Vagina (tissue), 2 donors: ENCODE results near the gene ETV5. TPM values are rescaled to one million over a fixed set of nuclear protein-coding genes. Genes with fewer than 3 reads are reported as not detected.

ENCODE experiments used
- DNase-seq, 2 donors: peaks; one replicate each; pipeline ENCODE4 v3.0.0-alpha.2; 2017; ENCODE audit errors: extremely low spot score in 2 of 2
- H3K27ac ChIP-seq: fragments of 200-600 bp; sonication (generic); one replicate; pipeline ENCODE4 v1.5.1; 2019
- H3K27me3 ChIP-seq: fragments of 200-600 bp; sonication (generic); one replicate; pipeline ENCODE4 v1.5.1; 2019
- H3K36me3 ChIP-seq, 2 donors: fragments of 200-600 bp; sonication (generic); one replicate each; pipeline ENCODE4 v1.5.1; 2017 to 2019
- H3K4me1 ChIP-seq: fragments of 200-600 bp; sonication (generic); one replicate; pipeline ENCODE4 v1.5.1; 2019
- H3K4me3 ChIP-seq, 2 donors: fragments of 200-600 bp; sonication (generic); 1 replicate in 1 of 2; 2 replicates in 1 of 2; pipeline ENCODE4 v1.5.1; 2016 to 2019
- H3K9me3 ChIP-seq: fragments of 200-600 bp; sonication (generic); one replicate; pipeline ENCODE4 v1.5.1; 2019
- POLR2A ChIP-seq, 2 donors: fragments of 450-650 bp; IDR thresholded peaks; one replicate each; pipeline ENCODE4 v1.6.1; 2017; ENCODE audit warnings: antibody characterized with exemption in 2 of 2, mild to moderate bottlenecking in 2 of 2, moderate library complexity in 2 of 2
- POLR2AphosphoS5 ChIP-seq, 2 donors: sonication (generic); formaldehyde crosslinking; IDR thresholded peaks; one replicate each; pipeline ENCODE4 v1.9.0; 2017; ENCODE audit warnings: antibody characterized with exemption in 2 of 2, mild to moderate bottlenecking in 2 of 2, low read depth in 1 of 2; ENCODE audit not compliant: insufficient read depth in 1 of 2
- intact Hi-C: fragments of 100-400 bp; cut with DNase I; formaldehyde crosslinking; loops from one replicate; pipeline ENCODE4 v1.15.1; 2023
- total RNA-seq: library from RNA; depleted of rRNA; stranded (reverse); fragments of >200 nt; gene quantifications from one replicate; pipeline ENCODE4 v1.2.3, GENCODE V29; 2016
- TF ChIP-seq, protein P1 (sequence below), 3 experiments: fragments of 450-650 bp in 2 of 3; fragments of 200-600 bp in 1 of 3; sonication (generic) in 1 of 3; IDR thresholded peaks; one replicate each; pipeline ENCODE4 v1.5.1; 2017 to 2019; ENCODE audit warnings: antibody characterized with exemption in 3 of 3, mild to moderate bottlenecking in 2 of 3, moderate library complexity in 2 of 3

Gene ETV5
- total RNA-seq, 1 donor from 2014 or later: 18.4 TPM

DNA sequence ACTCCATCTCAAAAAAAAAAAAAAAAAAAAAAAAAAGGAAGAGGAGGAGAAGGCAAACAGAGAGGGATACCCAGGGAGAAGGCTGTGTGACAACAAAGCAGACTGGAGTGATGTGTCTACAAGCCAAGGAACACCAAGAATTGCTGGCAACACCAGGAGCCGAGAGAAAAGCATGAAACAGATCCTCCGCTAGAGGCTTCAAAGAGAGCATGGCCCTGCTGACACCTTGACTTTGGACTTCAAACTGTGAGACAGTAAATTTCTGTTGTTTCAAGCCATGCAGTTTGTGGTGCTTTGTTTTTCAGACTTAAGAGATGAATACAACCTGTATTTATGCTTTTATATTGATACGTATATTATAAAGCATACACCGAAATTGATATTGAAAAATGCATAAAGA, 96.8 kb downstream of the ETV5 start:
- Histone ChIP-seq H3K9me3 (no peaks in the 10 kb centered on the region), H3K27me3 (no peaks in the 10 kb centered on the region), H3K27ac (no peak overlapping the region), H3K36me3 (no peaks in the 10 kb centered on the region), H3K4me1 (no peaks in the 10 kb centered on the region), H3K4me3 (no peak overlapping the region)
- intact Hi-C loops: no loop called here
- TF ChIP-seq POLR2A (IDR thresholded peaks at IDR 0.05): no peak
- TF ChIP-seq, protein P1, sequence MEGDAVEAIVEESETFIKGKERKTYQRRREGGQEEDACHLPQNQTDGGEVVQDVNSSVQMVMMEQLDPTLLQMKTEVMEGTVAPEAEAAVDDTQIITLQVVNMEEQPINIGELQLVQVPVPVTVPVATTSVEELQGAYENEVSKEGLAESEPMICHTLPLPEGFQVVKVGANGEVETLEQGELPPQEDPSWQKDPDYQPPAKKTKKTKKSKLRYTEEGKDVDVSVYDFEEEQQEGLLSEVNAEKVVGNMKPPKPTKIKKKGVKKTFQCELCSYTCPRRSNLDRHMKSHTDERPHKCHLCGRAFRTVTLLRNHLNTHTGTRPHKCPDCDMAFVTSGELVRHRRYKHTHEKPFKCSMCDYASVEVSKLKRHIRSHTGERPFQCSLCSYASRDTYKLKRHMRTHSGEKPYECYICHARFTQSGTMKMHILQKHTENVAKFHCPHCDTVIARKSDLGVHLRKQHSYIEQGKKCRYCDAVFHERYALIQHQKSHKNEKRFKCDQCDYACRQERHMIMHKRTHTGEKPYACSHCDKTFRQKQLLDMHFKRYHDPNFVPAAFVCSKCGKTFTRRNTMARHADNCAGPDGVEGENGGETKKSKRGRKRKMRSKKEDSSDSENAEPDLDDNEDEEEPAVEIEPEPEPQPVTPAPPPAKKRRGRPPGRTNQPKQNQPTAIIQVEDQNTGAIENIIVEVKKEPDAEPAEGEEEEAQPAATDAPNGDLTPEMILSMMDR (IDR thresholded peaks at IDR 0.05): no peak
- TF ChIP-seq POLR2AphosphoS5 (IDR thresholded peaks at IDR 0.05; ENCODE audit: insufficient read depth in 1 of 2, low read depth in 1 of 2): no peak
- DNase-seq: no peak

DNA sequence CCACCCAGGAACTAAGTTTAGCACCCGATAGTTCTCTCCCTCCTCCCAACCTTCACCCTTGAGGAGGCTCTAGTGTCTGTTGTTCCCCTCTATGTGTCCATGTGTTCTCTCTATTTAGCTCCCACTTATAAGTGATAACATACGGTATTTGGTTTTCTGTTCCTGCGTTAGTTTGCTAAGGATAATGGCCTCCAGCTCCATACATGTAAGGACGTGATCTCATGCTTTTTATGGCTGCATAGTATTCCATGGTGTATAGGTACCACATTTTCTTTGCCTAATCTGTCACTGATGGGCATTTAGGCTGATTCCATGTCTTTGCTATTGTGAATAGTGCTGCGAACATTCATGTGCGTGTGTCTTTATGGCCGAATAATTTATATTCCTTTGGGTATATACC, 104.2 kb downstream of the ETV5 start:
- Histone ChIP-seq H3K36me3 (no peaks in the 10 kb centered on the region), H3K4me1 (no peaks in the 10 kb centered on the region), H3K9me3 (no peaks in the 10 kb centered on the region), H3K27me3 (no peaks in the 10 kb centered on the region), H3K27ac (no peak overlapping the region), H3K4me3 (no peak overlapping the region)
- DNase-seq: no peak
- TF ChIP-seq POLR2AphosphoS5 (IDR thresholded peaks at IDR 0.05; ENCODE audit: insufficient read depth in 1 of 2, low read depth in 1 of 2) (no peak), POLR2A (IDR thresholded peaks at IDR 0.05) (no peak)
- TF ChIP-seq, protein P1 (IDR thresholded peaks at IDR 0.05): no peak
- intact Hi-C loops: no loop called here

GRCh38 chr3:186004209-186004608, 104.7 kb downstream of the ETV5 start:
- H3K4me3 ChIP-seq: no peak overlapping the region
- intact Hi-C loops: no loop called here
- no peak for TF ChIP-seq POLR2A (IDR thresholded peaks at IDR 0.05)
- no peak for TF ChIP-seq POLR2AphosphoS5 (IDR thresholded peaks at IDR 0.05; ENCODE audit: insufficient read depth in 1 of 2, low read depth in 1 of 2)
- TF ChIP-seq, protein P1 (IDR thresholded peaks at IDR 0.05): no peak

DNA sequence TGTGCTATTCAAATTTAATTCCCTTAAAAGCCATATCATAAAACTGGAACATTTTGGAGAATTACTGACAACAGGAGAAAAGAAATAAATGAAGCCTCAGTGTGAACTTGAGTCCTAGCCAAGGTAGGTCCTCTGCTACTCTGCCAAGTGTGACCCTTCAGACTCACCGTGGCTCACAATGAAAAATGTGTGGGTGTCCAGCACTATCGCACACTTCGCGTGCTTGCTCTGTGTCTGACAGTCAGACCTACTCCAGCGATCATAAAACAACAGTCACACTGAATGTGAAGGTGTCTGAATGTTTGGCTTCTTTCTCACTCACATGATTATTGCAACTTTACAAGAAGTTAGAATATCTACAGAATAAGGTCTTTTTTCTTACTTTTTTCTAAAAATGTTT, 105.3 kb downstream of the ETV5 start:
- H3K9me3 ChIP-seq: no peaks in the 10 kb centered on the region
- H3K27me3 ChIP-seq: no peaks in the 10 kb centered on the region
- no peak overlapping the region for H3K27ac ChIP-seq
- DNase-seq: no peak
- no peaks in the 10 kb centered on the region for H3K4me1 ChIP-seq
- no peaks in the 10 kb centered on the region for H3K36me3 ChIP-seq
- TF ChIP-seq, protein P1 (IDR thresholded peaks at IDR 0.05): no peak
- TF ChIP-seq POLR2A (IDR thresholded peaks at IDR 0.05) (no peak), POLR2AphosphoS5 (IDR thresholded peaks at IDR 0.05; ENCODE audit: insufficient read depth in 1 of 2, low read depth in 1 of 2) (no peak)
- intact Hi-C loops: no loop called here
- no peak overlapping the region for H3K4me3 ChIP-seq

More at GRCh38 chr3:186004209-186004608, 104.7 kb downstream of the ETV5 start:
- DNase-seq: no peak
- Histone ChIP-seq H3K9me3 (no peaks in the 10 kb centered on the region), H3K4me1 (no peaks in the 10 kb centered on the region), H3K27ac (no peak overlapping the region), H3K27me3 (no peaks in the 10 kb centered on the region), H3K36me3 (no peaks in the 10 kb centered on the region)

DNA sequence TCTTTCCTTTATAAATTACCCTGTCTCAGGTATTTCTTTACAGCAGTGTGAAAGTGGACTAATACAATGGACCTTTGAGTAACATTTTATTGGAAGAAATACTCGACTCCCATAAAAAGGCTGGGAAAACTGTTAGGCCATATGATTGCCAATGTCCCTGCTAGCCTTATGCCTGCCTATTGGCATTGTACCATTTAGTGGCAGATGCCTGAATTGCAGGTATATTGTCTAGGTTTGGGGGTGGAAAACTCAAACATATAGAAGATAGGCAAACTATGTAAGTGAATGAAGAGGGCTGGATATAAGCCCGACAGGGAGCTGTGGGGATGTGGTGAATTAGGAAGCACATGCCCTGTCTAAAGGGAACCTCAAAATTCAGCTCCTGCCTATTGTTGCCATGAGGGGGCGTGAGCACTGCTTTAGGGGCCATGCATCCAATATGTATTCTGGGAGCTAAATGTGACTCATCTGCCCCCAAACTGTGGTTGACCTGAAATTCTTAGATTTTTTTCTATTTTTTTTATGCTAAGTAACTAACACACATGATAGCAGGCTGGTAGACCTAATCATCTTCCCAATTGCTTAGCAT, 105.9 kb downstream of the ETV5 start:
- H3K36me3 ChIP-seq: no peaks in the 10 kb centered on the region
- H3K4me3 ChIP-seq: no peak overlapping the region
- no peaks in the 10 kb centered on the region for H3K9me3 ChIP-seq
- no peak overlapping the region for H3K27ac ChIP-seq
- H3K4me1 ChIP-seq: no peaks in the 10 kb centered on the region
- TF ChIP-seq POLR2AphosphoS5 (IDR thresholded peaks at IDR 0.05; ENCODE audit: insufficient read depth in 1 of 2, low read depth in 1 of 2) (no peak), POLR2A (IDR thresholded peaks at IDR 0.05) (no peak)
- TF ChIP-seq, protein P1 (IDR thresholded peaks at IDR 0.05): no peak
- no peaks in the 10 kb centered on the region for H3K27me3 ChIP-seq
- intact Hi-C loops: no loop called here
- no peak for DNase-seq
